Memory B cell (primary cell): ENCODE results near the gene VPS11.
"Not testable (repeated sequence)": the region's sequence is repeated elsewhere in the genome, so short reads cannot be mapped to it uniquely, and the experiment has no call there.

Source experiments
- ATAC-seq: fragments of 150-1000 bp; cut with Tn5 transposase; 2 replicates; pipeline ENCODE4 v1.10.0; 2021; ENCODE audit warnings: low read depth, mild to moderate bottlenecking, moderate library complexity
- DNase-seq, 2 donors: peaks; one replicate each; pipeline ENCODE4 v3.0.0; 2022; ENCODE audit warnings: low spot score in 2 of 2
- H3K27ac Mint-ChIP-seq: one replicate; pipeline ENCODE4 v1.8.0; 2022; ENCODE audit warnings: mild to moderate bottlenecking, moderate library complexity, mixed read lengths
- H3K27me3 Mint-ChIP-seq: one replicate; pipeline ENCODE4 v1.8.0; 2022; ENCODE audit warnings: mixed read lengths
- H3K36me3 Mint-ChIP-seq: one replicate; pipeline ENCODE4 v1.8.0; 2022; ENCODE audit warnings: mild to moderate bottlenecking, mixed read lengths
- H3K4me1 Mint-ChIP-seq: one replicate; pipeline ENCODE4 v1.8.0; 2022; ENCODE audit warnings: mixed read lengths
- H3K4me3 Mint-ChIP-seq: one replicate; pipeline ENCODE4 v1.8.0; 2022; ENCODE audit warnings: mild to moderate bottlenecking, moderate library complexity, mixed read lengths
- H3K9me3 Mint-ChIP-seq: one replicate; pipeline ENCODE4 v1.8.0; 2022; ENCODE audit warnings: mixed read lengths

Gene VPS11

GRCh38 chr11:119048644-119049043, 19.0 kb upstream of the VPS11 start:
- no peak overlapping the region for H3K4me3 Mint-ChIP-seq
- H3K4me1 Mint-ChIP-seq, result peaks cover 12% of the 10 kb centered on the region
- peaks cover 43% of the 10 kb centered on the region for H3K36me3 Mint-ChIP-seq
- no peak for ATAC-seq
- no peak for DNase-seq
- no peaks in the 10 kb centered on the region for H3K9me3 Mint-ChIP-seq
- no peaks in the 10 kb centered on the region for H3K27me3 Mint-ChIP-seq
- no peak overlapping the region for H3K27ac Mint-ChIP-seq

- no peak overlapping the region for H3K27ac Mint-ChIP-seq
- no peak for DNase-seq
- H3K36me3 Mint-ChIP-seq, result peaks cover 43% of the 10 kb centered on the region
- no peaks in the 10 kb centered on the region for H3K27me3 Mint-ChIP-seq
- no peaks in the 10 kb centered on the region for H3K9me3 Mint-ChIP-seq
- no peak overlapping the region for H3K4me3 Mint-ChIP-seq
- H3K4me1 Mint-ChIP-seq, result peaks cover 12% of the 10 kb centered on the region
- no peak for ATAC-seq
These were observed 18.5 kb upstream of the VPS11 start for GRCh38 chr11:119049081-119049480.

- no peaks in the 10 kb centered on the region for H3K27me3 Mint-ChIP-seq
- peaks cover 38% of the 10 kb centered on the region for H3K36me3 Mint-ChIP-seq
- peaks cover 23% of the 10 kb centered on the region for H3K4me1 Mint-ChIP-seq
- no peak overlapping the region for H3K4me3 Mint-ChIP-seq
- DNase-seq (peak in 1 of 2 donors; percentile 46), ATAC-seq (peak; percentile 77)
- H3K9me3 Mint-ChIP-seq, result no peaks in the 10 kb centered on the region
- peak overlapping the region; percentile 3 for H3K27ac Mint-ChIP-seq
These were observed 16.0 kb upstream of the VPS11 start for GRCh38 chr11:119051440-119052162.

GRCh38 chr11:119052163-119052814, 15.3 kb upstream of the VPS11 start:
- no peak for ATAC-seq
- Mint-ChIP-seq H3K27me3 (no peaks in the 10 kb centered on the region), H3K4me3 (no peak overlapping the region), H3K4me1 (peaks cover 23% of the 10 kb centered on the region), H3K27ac (peak overlapping the region; percentile 3), H3K36me3 (peaks cover 35% of the 10 kb centered on the region), H3K9me3 (no peaks in the 10 kb centered on the region)
- no peak for DNase-seq

GRCh38 chr11:119054418-119054817, 13.2 kb upstream of the VPS11 start:
- Mint-ChIP-seq H3K4me3 (no peak overlapping the region), H3K27me3 (no peaks in the 10 kb centered on the region), H3K27ac (no peak overlapping the region), H3K9me3 (no peaks in the 10 kb centered on the region), H3K4me1 (peaks cover 28% of the 10 kb centered on the region), H3K36me3 (peaks cover 23% of the 10 kb centered on the region)
- DNase-seq, result no peak
- no peak for ATAC-seq

GRCh38 chr11:119055901-119056300, 11.7 kb upstream of the VPS11 start:
- Mint-ChIP-seq H3K4me1 (peaks cover 28% of the 10 kb centered on the region), H3K4me3 (peak overlapping the region; percentile 93), H3K9me3 (no peaks in the 10 kb centered on the region), H3K27me3 (no peaks in the 10 kb centered on the region), H3K27ac (peak overlapping the region; percentile 95), H3K36me3 (peaks cover 17% of the 10 kb centered on the region)
- no peak for ATAC-seq
- no peak for DNase-seq

GRCh38 chr11:119056421-119056999, 11.1 kb upstream of the VPS11 start:
- H3K27ac Mint-ChIP-seq, result peak overlapping the region; percentile 95
- DNase-seq (peak; percentile 41 to 53), ATAC-seq (peak; percentile 27)
- H3K36me3 Mint-ChIP-seq, result peaks cover 12% of the 10 kb centered on the region
- H3K4me1 Mint-ChIP-seq, result peaks cover 25% of the 10 kb centered on the region
- no peaks in the 10 kb centered on the region for H3K9me3 Mint-ChIP-seq
- H3K4me3 Mint-ChIP-seq, result peak overlapping the region; percentile 93
- H3K27me3 Mint-ChIP-seq, result no peaks in the 10 kb centered on the region

- ATAC-seq (peak; percentile 90), DNase-seq (peak; percentile 94 to 96)
- Mint-ChIP-seq H3K4me3 (peak within 1 kb of the TSS; percentile 93), H3K36me3 (peaks cover 12% of the 10 kb centered on the region), H3K9me3 (no peaks in the 10 kb centered on the region), H3K27ac (peak within 1 kb of the TSS; percentile 95), H3K27me3 (no peaks in the 10 kb centered on the region), H3K4me1 (peaks cover 21% of the 10 kb centered on the region)
These were observed 10.4 kb upstream of the VPS11 start, which contains the start of gene HYOU1 for GRCh38 chr11:119057000-119057769. TSS of gene HYOU1 (minus strand) at chr11:119057205. CDS start at chr11:119056160, 1,045 bp downstream.

GRCh38 chr11:119059128-119059527, 8.5 kb upstream of the VPS11 start:
- H3K27me3 Mint-ChIP-seq, H3K36me3 Mint-ChIP-seq, H3K27ac Mint-ChIP-seq, DNase-seq, H3K9me3 Mint-ChIP-seq, ATAC-seq: not testable (repeated sequence)
- H3K4me3 Mint-ChIP-seq, result peak overlapping the region; percentile 21
- peaks cover 19% of the 10 kb centered on the region for H3K4me1 Mint-ChIP-seq

GRCh38 chr11:119061256-119061655, 6.4 kb upstream of the VPS11 start:
- peaks cover 14% of the 10 kb centered on the region for H3K4me1 Mint-ChIP-seq
- no peak overlapping the region for H3K27ac Mint-ChIP-seq
- H3K27me3 Mint-ChIP-seq, result no peaks in the 10 kb centered on the region
- DNase-seq (no peak), ATAC-seq (no peak)
- no peak overlapping the region for H3K4me3 Mint-ChIP-seq
- H3K36me3 Mint-ChIP-seq, result peaks cover 2% of the 10 kb centered on the region
- H3K9me3 Mint-ChIP-seq, result no peaks in the 10 kb centered on the region

- DNase-seq, result no peak
- Mint-ChIP-seq H3K27ac (no peak overlapping the region), H3K4me1 (peaks cover 19% of the 10 kb centered on the region), H3K27me3 (no peaks in the 10 kb centered on the region), H3K36me3 (peaks cover 2% of the 10 kb centered on the region), H3K4me3 (no peak overlapping the region), H3K9me3 (no peaks in the 10 kb centered on the region)
- ATAC-seq, result no peak
These were observed 4.8 kb upstream of the VPS11 start for GRCh38 chr11:119062779-119063178.

- H3K4me1 Mint-ChIP-seq, result peaks cover 19% of the 10 kb centered on the region
- no peaks in the 10 kb centered on the region for H3K9me3 Mint-ChIP-seq
- no peak overlapping the region for H3K4me3 Mint-ChIP-seq
- peak overlapping the region; percentile 72 for H3K27ac Mint-ChIP-seq
- no peaks in the 10 kb centered on the region for H3K27me3 Mint-ChIP-seq
- DNase-seq (peak in 1 of 2 donors; percentile 29), ATAC-seq (peak; percentile 16)
- H3K36me3 Mint-ChIP-seq, result peaks cover 5% of the 10 kb centered on the region
These were observed 2.2 kb upstream of the VPS11 start for GRCh38 chr11:119065369-119065768.

- Mint-ChIP-seq H3K27ac (no peak overlapping the region), H3K36me3 (peaks cover 33% of the 10 kb centered on the region), H3K27me3 (no peaks in the 10 kb centered on the region), H3K9me3 (no peaks in the 10 kb centered on the region), H3K4me1 (peaks cover under 1% of the 10 kb centered on the region), H3K4me3 (no peak overlapping the region)
- no peak for ATAC-seq
- no peak for DNase-seq
These were observed 10.2 kb downstream of the VPS11 start for GRCh38 chr11:119077839-119078238.
